NB4 (cell line): ENCODE results near the gene RPS6KA2.

Source experiments
- POLR2A ChIP-seq: IDR thresholded peaks from 2 replicates; pipeline ENCODE4 v1.6.1; 2011; ENCODE audit warnings: mild to moderate bottlenecking; ENCODE audit not compliant: insufficient read length; ENCODE audit errors: extremely low read depth
- TF ChIP-seq, protein P1 (sequence below): IDR thresholded peaks from one replicate; pipeline ENCODE4 v1.5.1; 2012; ENCODE audit warnings: low read depth, low read length
- TF ChIP-seq, protein P2 (sequence below): IDR thresholded peaks from 2 replicates; pipeline ENCODE4 v1.6.1; 2011; ENCODE audit warnings: low read depth, low read length

GRCh38 chr6:166459272-166459671 lies 167.8 kb downstream of the RPS6KA2 start:
- TF ChIP-seq, protein P1, sequence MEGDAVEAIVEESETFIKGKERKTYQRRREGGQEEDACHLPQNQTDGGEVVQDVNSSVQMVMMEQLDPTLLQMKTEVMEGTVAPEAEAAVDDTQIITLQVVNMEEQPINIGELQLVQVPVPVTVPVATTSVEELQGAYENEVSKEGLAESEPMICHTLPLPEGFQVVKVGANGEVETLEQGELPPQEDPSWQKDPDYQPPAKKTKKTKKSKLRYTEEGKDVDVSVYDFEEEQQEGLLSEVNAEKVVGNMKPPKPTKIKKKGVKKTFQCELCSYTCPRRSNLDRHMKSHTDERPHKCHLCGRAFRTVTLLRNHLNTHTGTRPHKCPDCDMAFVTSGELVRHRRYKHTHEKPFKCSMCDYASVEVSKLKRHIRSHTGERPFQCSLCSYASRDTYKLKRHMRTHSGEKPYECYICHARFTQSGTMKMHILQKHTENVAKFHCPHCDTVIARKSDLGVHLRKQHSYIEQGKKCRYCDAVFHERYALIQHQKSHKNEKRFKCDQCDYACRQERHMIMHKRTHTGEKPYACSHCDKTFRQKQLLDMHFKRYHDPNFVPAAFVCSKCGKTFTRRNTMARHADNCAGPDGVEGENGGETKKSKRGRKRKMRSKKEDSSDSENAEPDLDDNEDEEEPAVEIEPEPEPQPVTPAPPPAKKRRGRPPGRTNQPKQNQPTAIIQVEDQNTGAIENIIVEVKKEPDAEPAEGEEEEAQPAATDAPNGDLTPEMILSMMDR = no peak
- TF ChIP-seq POLR2A = no peak
- TF ChIP-seq, protein P2, sequence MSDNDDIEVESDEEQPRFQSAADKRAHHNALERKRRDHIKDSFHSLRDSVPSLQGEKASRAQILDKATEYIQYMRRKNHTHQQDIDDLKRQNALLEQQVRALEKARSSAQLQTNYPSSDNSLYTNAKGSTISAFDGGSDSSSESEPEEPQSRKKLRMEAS = no peak
